ENCODE results near the gene AHSA1. TPM values are rescaled to one million over a fixed set of nuclear protein-coding genes. Genes with fewer than 3 reads are reported as not detected.

AHSA1 gene
- 144 and 161 TPM in 2 replicates for total RNA-seq

DNA sequence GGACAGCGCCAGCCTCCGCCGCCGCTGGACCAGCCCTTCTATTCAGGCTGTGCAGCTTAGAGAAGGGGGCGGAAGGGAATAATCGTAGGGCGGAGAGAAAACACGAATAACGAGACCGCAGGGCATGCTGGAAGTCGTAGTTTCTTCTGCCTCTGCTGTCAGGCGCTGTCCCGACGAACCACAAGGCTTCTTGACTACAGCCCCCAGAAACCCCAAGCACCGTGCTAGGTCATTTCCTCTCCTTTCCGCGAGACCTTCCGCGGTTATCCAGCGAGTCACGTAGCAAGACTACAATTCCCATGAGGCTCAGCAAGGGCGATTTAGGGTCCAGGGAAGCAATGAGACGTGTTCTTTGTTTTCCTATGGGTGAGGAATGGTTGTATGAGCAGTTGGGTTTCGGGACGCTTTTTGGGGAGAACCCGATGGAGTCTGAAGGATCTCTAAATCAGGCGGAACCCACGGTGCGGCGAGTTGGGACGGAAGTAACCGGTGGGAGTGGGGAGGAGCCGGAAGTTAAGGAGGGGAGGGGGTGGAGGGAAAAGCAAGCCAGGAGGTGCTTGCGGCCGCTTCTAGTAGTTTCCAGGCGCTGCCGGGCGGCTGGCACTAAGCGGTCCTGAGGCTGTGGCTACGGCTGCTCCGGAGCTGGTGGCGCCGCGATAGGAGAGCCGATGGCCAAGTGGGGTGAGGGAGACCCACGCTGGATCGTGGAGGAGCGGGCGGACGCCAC lies at the start of gene AHSA1, which contains the start of gene VIPAS39:
Gene AHSA1, plus strand, starts transcription at position 572 of the 727 bp plus-strand sequence. Its CDS starts 97 bp downstream, at position 669.
Gene VIPAS39, minus strand, starts transcription at position 80 of the 727 bp plus-strand sequence. CDS start 3,499 bp downstream, outside the sequence.

DNA sequence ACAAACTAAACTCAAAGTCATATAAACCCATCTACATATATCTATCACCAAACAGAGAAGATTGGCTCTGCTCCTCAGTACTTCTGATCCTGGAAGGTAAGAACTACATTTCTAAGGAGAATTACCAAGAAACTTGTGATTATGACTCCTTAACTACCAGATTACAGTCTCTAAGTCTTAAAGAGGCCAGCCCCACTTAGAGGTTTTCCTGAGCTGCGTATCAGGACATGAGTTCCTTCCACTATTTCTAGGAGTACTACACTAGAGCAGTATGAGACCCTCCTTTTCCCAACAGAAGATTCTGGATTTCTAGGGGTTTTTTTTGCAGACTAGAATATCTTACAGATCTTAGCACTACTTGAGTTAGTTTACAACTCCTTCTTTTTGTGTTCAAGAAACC lies 34.5 kb upstream of the AHSA1 start, which contains the start of gene NOXRED1:
Gene NOXRED1, minus strand, starts transcription at position 101 of the 400 bp plus-strand sequence. CDS start 634 bp downstream, outside the sequence.

DNA sequence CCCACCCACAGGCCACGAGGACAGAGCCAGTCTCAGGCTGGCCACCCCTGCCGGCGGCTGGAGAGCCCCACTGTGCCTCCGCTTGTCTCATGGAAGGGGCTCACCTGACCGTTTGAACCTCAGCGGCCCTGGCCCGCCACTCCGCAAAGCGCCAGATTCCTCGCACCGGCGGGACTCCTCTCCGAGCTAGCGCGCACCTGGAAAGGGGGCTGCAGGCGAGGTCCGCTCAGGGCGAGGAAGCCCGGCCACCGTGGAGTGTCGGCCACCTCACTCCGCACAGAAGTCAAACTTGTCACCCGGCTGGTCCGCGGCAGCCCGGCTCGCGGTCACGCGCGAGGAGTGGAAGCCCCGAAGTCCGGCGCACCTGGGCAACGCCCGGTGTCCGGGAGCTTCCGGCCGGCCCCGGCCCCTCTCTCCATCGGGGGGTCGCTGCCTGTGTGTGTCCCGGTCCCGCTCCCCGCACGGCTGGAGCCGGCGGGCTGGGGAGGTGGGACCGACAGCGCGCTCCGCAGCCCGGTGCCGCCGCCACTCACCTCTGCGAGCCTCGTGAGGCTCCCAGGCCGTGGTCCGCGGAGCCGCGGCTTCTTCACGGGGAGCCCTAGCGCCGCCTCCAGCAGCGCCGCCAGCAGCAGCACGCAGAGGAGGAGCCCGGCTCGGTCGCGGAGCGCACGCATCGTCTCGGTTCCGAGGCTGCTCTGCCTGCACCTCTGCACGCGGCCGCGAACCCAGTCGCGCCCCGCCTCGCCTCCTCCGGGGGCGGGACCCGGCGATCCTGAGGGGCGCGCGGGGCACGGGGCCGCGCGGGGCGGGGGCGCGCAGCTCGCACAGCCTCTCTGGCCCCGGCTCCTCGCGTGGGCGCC lies 40.5 kb downstream of the AHSA1 start, which contains the start of gene ISM2:
Gene ISM2, minus strand, starts transcription at position 697 of the 860 bp plus-strand sequence. Its CDS starts 23 bp downstream, at position 674.

Other genes starting within 250 kb of the AHSA1 start
- gene NGB, start 186.9 kb upstream of the AHSA1 start, total RNA-seq, result not detected in 2 replicates
- 14.9 and 20.8 TPM in 2 replicates for gene POMT2, start 137.2 kb upstream of the AHSA1 start, total RNA-seq
- gene GSTZ1, start 137.1 kb upstream of the AHSA1 start, total RNA-seq, result 39.7 and 39.8 TPM in 2 replicates
- 3.2 and 3.7 TPM in 2 replicates for gene TMED8, start 81.0 kb upstream of the AHSA1 start, total RNA-seq
- gene SAMD15, start 80.7 kb upstream of the AHSA1 start, total RNA-seq, result 1.7 and 2.1 TPM in 2 replicates
- gene NOXRED1, start 34.6 kb upstream of the AHSA1 start, total RNA-seq, result not detected in 2 replicates
- 20.8 and 41.3 TPM in 2 replicates for gene VIPAS39, start 492 bp upstream of the AHSA1 start, total RNA-seq
- not detected in 2 replicates for gene ISM2, start 40.7 kb downstream of the AHSA1 start, total RNA-seq
- 30.0 and 32.3 TPM in 2 replicates for gene SPTLC2, start 158.5 kb downstream of the AHSA1 start, total RNA-seq
- gene ALKBH1, start 249.9 kb downstream of the AHSA1 start, total RNA-seq, result 11.0 and 12.7 TPM in 2 replicates